Duodenal mucosa (tissue), 2 donors: Measurements from ENCODE around the gene SCMH1.

Experiments
- H3K27ac ChIP-seq: one replicate; pipeline ENCODE4 v1.7.0; 2013; ENCODE audit warnings: low read depth, low read length
- H3K27me3 ChIP-seq, 2 donors: one replicate each; pipeline ENCODE4 v1.7.0; 2013; ENCODE audit warnings: low read length in 2 of 2, control low read depth in 1 of 2; ENCODE audit not compliant: insufficient read depth in 2 of 2, control insufficient read depth in 1 of 2
- H3K36me3 ChIP-seq, 2 donors: one replicate each; pipeline ENCODE4 v1.7.0; 2013; ENCODE audit warnings: low read length in 2 of 2, control low read depth in 1 of 2; ENCODE audit not compliant: insufficient read depth in 2 of 2, control insufficient read depth in 1 of 2
- H3K4me1 ChIP-seq, 2 donors: one replicate each; pipeline ENCODE4 v1.7.0; 2013; ENCODE audit warnings: low read length in 2 of 2, control low read depth in 1 of 2; ENCODE audit not compliant: insufficient read depth in 2 of 2, control insufficient read depth in 1 of 2
- H3K4me3 ChIP-seq, 2 donors: one replicate each; pipeline ENCODE4 v1.7.0; 2013; ENCODE audit warnings: low read length in 2 of 2, low read depth in 1 of 2
- H3K9ac ChIP-seq, 2 donors: one replicate each; pipeline ENCODE4 v1.7.0; 2013; ENCODE audit warnings: low read length in 2 of 2, low read depth in 1 of 2
- H3K9me3 ChIP-seq, 2 donors: one replicate each; pipeline ENCODE4 v1.7.0; 2013; ENCODE audit warnings: low read length in 2 of 2, control low read depth in 1 of 2; ENCODE audit not compliant: control insufficient read depth in 1 of 2

Gene SCMH1

GRCh38 chr1:40983286-40983685, 258.8 kb downstream of the SCMH1 start:
- Histone ChIP-seq H3K4me1 (peaks cover 18% of the 10 kb centered on the region in 2 donors), H3K36me3 (peaks cover 0 to 37% of the 10 kb centered on the region in 2 donors), H3K27ac (no peak overlapping the region), H3K9me3 (no peaks in the 10 kb centered on the region), H3K9ac (no peak overlapping the region), H3K27me3 (no peaks in the 10 kb centered on the region), H3K4me3 (no peak overlapping the region)

- Histone ChIP-seq H3K27me3 (no peaks in the 10 kb centered on the region), H3K4me1 (peaks cover 18% of the 10 kb centered on the region in 2 donors), H3K27ac (no peak overlapping the region), H3K36me3 (peaks cover 0 to 34% of the 10 kb centered on the region in 2 donors), H3K4me3 (no peak overlapping the region), H3K9ac (no peak overlapping the region), H3K9me3 (no peaks in the 10 kb centered on the region)
Measured at GRCh38 chr1:40982721-40983120, 259.4 kb downstream of the SCMH1 start.

GRCh38 chr1:40981691-40982448, 260.2 kb downstream of the SCMH1 start:
- Histone ChIP-seq H3K4me1 (peaks cover 18% of the 10 kb centered on the region in 2 donors), H3K4me3 (no peak overlapping the region), H3K36me3 (peaks cover 0 to 25% of the 10 kb centered on the region in 2 donors), H3K9ac (no peak overlapping the region), H3K27me3 (no peaks in the 10 kb centered on the region), H3K9me3 (no peaks in the 10 kb centered on the region), H3K27ac (no peak overlapping the region)

GRCh38 chr1:40980453-40981121, 261.5 kb downstream of the SCMH1 start:
- peak overlapping the region; percentile 94 to 96 for H3K4me3 ChIP-seq
- peaks cover 18% of the 10 kb centered on the region in 2 donors for H3K4me1 ChIP-seq
- no peaks in the 10 kb centered on the region for H3K27me3 ChIP-seq
- H3K9me3 ChIP-seq = no peaks in the 10 kb centered on the region
- H3K9ac ChIP-seq = peak overlapping the region; percentile 13 to 86
- H3K36me3 ChIP-seq = peaks cover 0 to 15% of the 10 kb centered on the region in 2 donors
- H3K27ac ChIP-seq = no peak overlapping the region

GRCh38 chr1:40980068-40980452, 262.0 kb downstream of the SCMH1 start:
- Histone ChIP-seq H3K27ac (no peak overlapping the region), H3K4me1 (peaks cover 18% of the 10 kb centered on the region in 2 donors), H3K36me3 (peaks cover 0 to 9% of the 10 kb centered on the region in 2 donors), H3K9me3 (no peaks in the 10 kb centered on the region), H3K4me3 (peak overlapping the region; percentile 94 to 96), H3K27me3 (no peaks in the 10 kb centered on the region), H3K9ac (peak overlapping the region; percentile 13 to 86)

GRCh38 chr1:40979241-40980067, 262.7 kb downstream of the SCMH1 start, which contains the start of gene CTPS1:
Gene CTPS1, plus strand, starts transcription at chr1:40979696. Its CDS starts 3,595 bp downstream, at chr1:40983291.
- peaks cover 0 to 3% of the 10 kb centered on the region in 2 donors for H3K36me3 ChIP-seq
- H3K9ac ChIP-seq = peak within 1 kb of the TSS; percentile 86 to 98
- peak within 1 kb of the TSS; percentile 94 to 96 for H3K4me3 ChIP-seq
- peaks cover 18% of the 10 kb centered on the region in 2 donors for H3K4me1 ChIP-seq
- H3K27me3 ChIP-seq = no peaks in the 10 kb centered on the region
- H3K27ac ChIP-seq = peak within 1 kb of the TSS; percentile 84
- no peaks in the 10 kb centered on the region for H3K9me3 ChIP-seq

GRCh38 chr1:40978886-40979240, 263.2 kb downstream of the SCMH1 start:
- Histone ChIP-seq H3K9me3 (no peaks in the 10 kb centered on the region), H3K4me1 (peaks cover 18% of the 10 kb centered on the region in 2 donors), H3K4me3 (peak overlapping the region; percentile 94 to 96)

GRCh38 chr1:40977716-40978115, 264.4 kb downstream of the SCMH1 start:
- H3K27ac ChIP-seq = no peak overlapping the region
- H3K36me3 ChIP-seq = no peaks in the 10 kb centered on the region
- no peak overlapping the region for H3K9ac ChIP-seq
- no peaks in the 10 kb centered on the region for H3K27me3 ChIP-seq
- no peak overlapping the region for H3K4me3 ChIP-seq
- H3K9me3 ChIP-seq = no peaks in the 10 kb centered on the region
- peaks cover 18% of the 10 kb centered on the region in 2 donors for H3K4me1 ChIP-seq

More at GRCh38 chr1:40978886-40979240, 263.2 kb downstream of the SCMH1 start:
- peak overlapping the region; percentile 86 to 98 for H3K9ac ChIP-seq
- no peaks in the 10 kb centered on the region for H3K36me3 ChIP-seq
- H3K27me3 ChIP-seq = no peaks in the 10 kb centered on the region
- H3K27ac ChIP-seq = peak overlapping the region; percentile 84
